ENCODE results near the gene ADCY2.

Gene ADCY2

DNA sequence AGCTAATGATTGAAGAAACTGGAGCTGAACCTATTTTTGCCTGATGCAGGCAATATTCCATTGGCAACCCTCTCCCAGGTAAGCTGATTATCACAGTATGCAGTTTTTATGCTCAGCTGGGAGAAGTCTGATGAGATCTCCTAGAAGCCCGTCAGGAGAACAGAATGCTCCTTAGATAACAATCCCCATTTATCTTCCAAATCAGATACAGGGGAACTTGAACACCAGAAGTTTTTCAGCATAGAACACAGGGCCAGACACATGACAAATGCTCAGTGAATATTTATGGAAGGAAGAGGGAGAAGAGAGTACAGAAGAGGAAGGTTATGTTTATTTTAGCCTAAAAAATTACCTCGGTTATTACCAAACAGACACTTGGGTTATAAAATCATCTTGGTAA is 417.1 kb downstream of the ADCY2 start:
- no peaks in the 10 kb centered on the region for H3K27me3 ChIP-seq (ENCODE audit: insufficient read depth, poor library complexity, severe bottlenecking)
- no peak overlapping the region for H3K27ac ChIP-seq (replicated peaks)
- H3K4me3 ChIP-seq (replicated peaks; ENCODE audit: insufficient read depth, low read length) = no peak overlapping the region
- DNase-seq (ENCODE audit: low read depth in 1 of 2, low spot score in 1 of 2) = no peak
- TF ChIP-seq, protein P1, sequence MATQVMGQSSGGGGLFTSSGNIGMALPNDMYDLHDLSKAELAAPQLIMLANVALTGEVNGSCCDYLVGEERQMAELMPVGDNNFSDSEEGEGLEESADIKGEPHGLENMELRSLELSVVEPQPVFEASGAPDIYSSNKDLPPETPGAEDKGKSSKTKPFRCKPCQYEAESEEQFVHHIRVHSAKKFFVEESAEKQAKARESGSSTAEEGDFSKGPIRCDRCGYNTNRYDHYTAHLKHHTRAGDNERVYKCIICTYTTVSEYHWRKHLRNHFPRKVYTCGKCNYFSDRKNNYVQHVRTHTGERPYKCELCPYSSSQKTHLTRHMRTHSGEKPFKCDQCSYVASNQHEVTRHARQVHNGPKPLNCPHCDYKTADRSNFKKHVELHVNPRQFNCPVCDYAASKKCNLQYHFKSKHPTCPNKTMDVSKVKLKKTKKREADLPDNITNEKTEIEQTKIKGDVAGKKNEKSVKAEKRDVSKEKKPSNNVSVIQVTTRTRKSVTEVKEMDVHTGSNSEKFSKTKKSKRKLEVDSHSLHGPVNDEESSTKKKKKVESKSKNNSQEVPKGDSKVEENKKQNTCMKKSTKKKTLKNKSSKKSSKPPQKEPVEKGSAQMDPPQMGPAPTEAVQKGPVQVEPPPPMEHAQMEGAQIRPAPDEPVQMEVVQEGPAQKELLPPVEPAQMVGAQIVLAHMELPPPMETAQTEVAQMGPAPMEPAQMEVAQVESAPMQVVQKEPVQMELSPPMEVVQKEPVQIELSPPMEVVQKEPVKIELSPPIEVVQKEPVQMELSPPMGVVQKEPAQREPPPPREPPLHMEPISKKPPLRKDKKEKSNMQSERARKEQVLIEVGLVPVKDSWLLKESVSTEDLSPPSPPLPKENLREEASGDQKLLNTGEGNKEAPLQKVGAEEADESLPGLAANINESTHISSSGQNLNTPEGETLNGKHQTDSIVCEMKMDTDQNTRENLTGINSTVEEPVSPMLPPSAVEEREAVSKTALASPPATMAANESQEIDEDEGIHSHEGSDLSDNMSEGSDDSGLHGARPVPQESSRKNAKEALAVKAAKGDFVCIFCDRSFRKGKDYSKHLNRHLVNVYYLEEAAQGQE (IDR thresholded peaks at IDR 0.05; ENCODE audit: insufficient replicate concordance, low read depth) = no peak
- TF ChIP-seq POLR2AphosphoS5 (IDR thresholded peaks at IDR 0.05; ENCODE audit: low read depth) (no peak), SPI1 (IDR thresholded peaks at IDR 0.05; ENCODE audit: borderline replicate concordance, low read depth) (no peak), GABPA (IDR thresholded peaks at IDR 0.05; ENCODE audit: low read depth) (no peak)
- TF ChIP-seq, protein P2, sequence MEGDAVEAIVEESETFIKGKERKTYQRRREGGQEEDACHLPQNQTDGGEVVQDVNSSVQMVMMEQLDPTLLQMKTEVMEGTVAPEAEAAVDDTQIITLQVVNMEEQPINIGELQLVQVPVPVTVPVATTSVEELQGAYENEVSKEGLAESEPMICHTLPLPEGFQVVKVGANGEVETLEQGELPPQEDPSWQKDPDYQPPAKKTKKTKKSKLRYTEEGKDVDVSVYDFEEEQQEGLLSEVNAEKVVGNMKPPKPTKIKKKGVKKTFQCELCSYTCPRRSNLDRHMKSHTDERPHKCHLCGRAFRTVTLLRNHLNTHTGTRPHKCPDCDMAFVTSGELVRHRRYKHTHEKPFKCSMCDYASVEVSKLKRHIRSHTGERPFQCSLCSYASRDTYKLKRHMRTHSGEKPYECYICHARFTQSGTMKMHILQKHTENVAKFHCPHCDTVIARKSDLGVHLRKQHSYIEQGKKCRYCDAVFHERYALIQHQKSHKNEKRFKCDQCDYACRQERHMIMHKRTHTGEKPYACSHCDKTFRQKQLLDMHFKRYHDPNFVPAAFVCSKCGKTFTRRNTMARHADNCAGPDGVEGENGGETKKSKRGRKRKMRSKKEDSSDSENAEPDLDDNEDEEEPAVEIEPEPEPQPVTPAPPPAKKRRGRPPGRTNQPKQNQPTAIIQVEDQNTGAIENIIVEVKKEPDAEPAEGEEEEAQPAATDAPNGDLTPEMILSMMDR (IDR thresholded peaks at IDR 0.05; ENCODE audit: insufficient read depth, low read length) = no peak

- Histone ChIP-seq H3K27ac (replicated peaks) (no peak overlapping the region), H3K27me3 (ENCODE audit: insufficient read depth, poor library complexity, severe bottlenecking) (no peaks in the 10 kb centered on the region), H3K4me3 (replicated peaks; ENCODE audit: insufficient read depth, low read length) (no peak overlapping the region)
- TF ChIP-seq GABPA (IDR thresholded peaks at IDR 0.05; ENCODE audit: low read depth) (no peak), SPI1 (IDR thresholded peaks at IDR 0.05; ENCODE audit: borderline replicate concordance, low read depth) (no peak), POLR2AphosphoS5 (IDR thresholded peaks at IDR 0.05; ENCODE audit: low read depth) (no peak)
- TF ChIP-seq, protein P2 (IDR thresholded peaks at IDR 0.05; ENCODE audit: insufficient read depth, low read length) = no peak
- TF ChIP-seq, protein P1 (IDR thresholded peaks at IDR 0.05; ENCODE audit: insufficient replicate concordance, low read depth) = no peak
- no peak for DNase-seq (ENCODE audit: low read depth in 1 of 2, low spot score in 1 of 2)
These were observed 417.6 kb downstream of the ADCY2 start for GRCh38 chr5:7813576-7813975.

DNA sequence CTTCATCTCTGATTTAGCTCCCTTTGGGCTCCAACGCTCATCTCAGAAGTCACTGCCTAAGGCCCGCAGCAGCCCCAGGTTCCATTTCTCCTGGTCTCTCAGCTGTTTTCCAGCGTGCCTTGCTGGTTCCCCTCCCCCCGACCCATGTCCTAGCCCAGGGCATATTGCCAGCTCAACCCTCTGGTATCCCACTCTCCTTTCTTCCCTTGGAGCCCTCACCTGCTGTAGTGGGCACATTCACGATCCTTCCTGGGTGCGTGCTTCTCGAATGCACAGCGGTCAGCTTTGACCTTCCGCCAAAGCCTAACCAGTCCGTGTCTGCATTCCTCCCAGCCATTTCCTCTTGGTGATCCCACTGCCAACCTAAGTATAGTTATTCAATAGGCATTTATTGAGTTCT is 418.9 kb downstream of the ADCY2 start:
- H3K4me3 ChIP-seq (replicated peaks; ENCODE audit: insufficient read depth, low read length) = no peak overlapping the region
- TF ChIP-seq, protein P1 (IDR thresholded peaks at IDR 0.05; ENCODE audit: insufficient replicate concordance, low read depth) = no peak
- TF ChIP-seq POLR2AphosphoS5 (IDR thresholded peaks at IDR 0.05; ENCODE audit: low read depth) (no peak), SPI1 (IDR thresholded peaks at IDR 0.05; ENCODE audit: borderline replicate concordance, low read depth) (no peak), GABPA (IDR thresholded peaks at IDR 0.05; ENCODE audit: low read depth) (no peak)
- TF ChIP-seq, protein P2 (IDR thresholded peaks at IDR 0.05; ENCODE audit: insufficient read depth, low read length) = no peak
- H3K27me3 ChIP-seq (ENCODE audit: insufficient read depth, poor library complexity, severe bottlenecking) = no peaks in the 10 kb centered on the region
- DNase-seq (ENCODE audit: low read depth in 1 of 2, low spot score in 1 of 2) = no peak
- H3K27ac ChIP-seq (replicated peaks) = peak overlapping the region; percentile 80

All from HL-60 (cell line).